OCI-LY3 (cell line): Measurements from ENCODE around the gene SFSWAP.
"Not testable (repeated sequence)": the region's sequence is repeated elsewhere in the genome, so short reads cannot be mapped to it uniquely, and the experiment has no call there.

ENCODE experiments used
- EZH2phosphoT487 ChIP-seq: fragments of 200-600 bp; shearing (Covaris generic); IDR thresholded peaks from 2 replicates; pipeline ENCODE4 v1.6.1; 2018; ENCODE audit warnings: antibody characterized with exemption, mixed run types, low read depth
- TF ChIP-seq, protein P1 (sequence below): fragments of 200-600, 300-600 bp; sonication (generic); IDR thresholded peaks from 2 replicates; pipeline ENCODE4 v1.5.1; 2014; ENCODE audit warnings: antibody characterized with exemption, low read length, low read depth

DNA sequence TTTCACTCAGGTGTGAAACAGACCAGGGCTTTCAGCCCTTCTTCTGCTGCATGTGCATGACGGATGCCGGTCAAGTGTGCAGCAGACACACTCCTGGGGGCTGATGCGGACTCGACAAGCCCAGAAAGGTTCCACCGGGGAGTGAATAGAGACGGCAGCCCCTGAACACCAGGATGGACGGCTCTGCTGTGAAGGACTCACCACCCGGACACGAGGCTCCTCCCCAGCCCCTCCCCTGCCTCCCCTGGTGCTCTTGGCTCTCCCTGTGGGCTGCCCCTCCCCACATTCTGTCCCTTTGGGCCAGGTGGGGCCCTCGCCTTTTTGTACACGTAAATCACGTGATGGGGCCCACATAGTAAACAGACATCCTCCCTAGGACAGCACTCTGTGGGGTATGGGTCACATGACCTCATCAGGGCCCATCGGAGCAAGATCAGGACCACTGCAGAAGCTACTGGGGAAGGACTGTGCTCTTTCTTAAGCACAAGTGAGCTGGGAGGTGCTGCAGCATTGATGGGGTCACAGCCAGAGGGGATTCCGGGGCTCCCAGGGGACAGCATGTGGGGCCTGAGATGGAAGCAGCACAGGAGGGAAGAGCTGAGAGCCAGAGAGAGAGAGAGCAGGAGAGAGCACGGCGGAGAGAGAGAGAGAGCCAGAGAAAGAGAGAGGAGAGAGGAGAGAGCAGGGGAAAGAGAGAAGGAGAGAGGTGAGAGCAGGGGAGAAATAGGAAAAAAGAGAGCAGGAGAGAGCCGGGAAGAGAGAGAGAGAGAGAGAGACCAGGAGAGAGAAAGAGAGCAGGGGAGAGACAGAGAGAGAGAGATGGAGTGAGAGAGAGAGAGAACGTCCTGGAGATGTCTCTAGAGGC lies 30.3 kb upstream of the SFSWAP start:
- TF ChIP-seq, protein P1, sequence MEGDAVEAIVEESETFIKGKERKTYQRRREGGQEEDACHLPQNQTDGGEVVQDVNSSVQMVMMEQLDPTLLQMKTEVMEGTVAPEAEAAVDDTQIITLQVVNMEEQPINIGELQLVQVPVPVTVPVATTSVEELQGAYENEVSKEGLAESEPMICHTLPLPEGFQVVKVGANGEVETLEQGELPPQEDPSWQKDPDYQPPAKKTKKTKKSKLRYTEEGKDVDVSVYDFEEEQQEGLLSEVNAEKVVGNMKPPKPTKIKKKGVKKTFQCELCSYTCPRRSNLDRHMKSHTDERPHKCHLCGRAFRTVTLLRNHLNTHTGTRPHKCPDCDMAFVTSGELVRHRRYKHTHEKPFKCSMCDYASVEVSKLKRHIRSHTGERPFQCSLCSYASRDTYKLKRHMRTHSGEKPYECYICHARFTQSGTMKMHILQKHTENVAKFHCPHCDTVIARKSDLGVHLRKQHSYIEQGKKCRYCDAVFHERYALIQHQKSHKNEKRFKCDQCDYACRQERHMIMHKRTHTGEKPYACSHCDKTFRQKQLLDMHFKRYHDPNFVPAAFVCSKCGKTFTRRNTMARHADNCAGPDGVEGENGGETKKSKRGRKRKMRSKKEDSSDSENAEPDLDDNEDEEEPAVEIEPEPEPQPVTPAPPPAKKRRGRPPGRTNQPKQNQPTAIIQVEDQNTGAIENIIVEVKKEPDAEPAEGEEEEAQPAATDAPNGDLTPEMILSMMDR = not testable (repeated sequence)
- TF ChIP-seq EZH2phosphoT487 = not testable (repeated sequence)
